Spleen (tissue), 11 donors: ENCODE results near the gene HDAC9. TPM values are rescaled to one million over a fixed set of nuclear protein-coding genes. Genes with fewer than 3 reads are reported as not detected.

Experiments
- DNase-seq: peaks from one replicate; pipeline ENCODE4 v3.0.0-alpha.2; 2020
- H3K27ac ChIP-seq, 8 donors: fragments of 200-600 bp; sonication (generic) in 7 of 8; 1 replicate in 4 of 8; 2 replicates in 4 of 8; pipeline versions ENCODE4 v1.5.0 to v1.8.0; 2016 to 2021; ENCODE audit warnings: inconsistent platforms in 4 of 8, mild to moderate bottlenecking in 4 of 8, moderate library complexity in 1 of 8
- H3K27me3 ChIP-seq, 7 donors: fragments of 200-600 bp; sonication (generic) in 6 of 7; replicated peaks in 1 of 7; 1 replicate in 4 of 7; 2 replicates in 3 of 7; pipeline versions ENCODE4 v1.5.0 to v1.8.0; 2016 to 2021; ENCODE audit warnings: inconsistent platforms in 3 of 7, mild to moderate bottlenecking in 1 of 7
- H3K36me3 ChIP-seq, 6 donors: fragments of 200-600 bp; sonication (generic) in 5 of 6; 1 replicate in 4 of 6; 2 replicates in 2 of 6; pipeline versions ENCODE4 v1.5.0 to v1.8.0; 2016 to 2021; ENCODE audit warnings: inconsistent platforms in 2 of 6
- H3K4me1 ChIP-seq, 6 donors: fragments of 200-600 bp; sonication (generic) in 5 of 6; 1 replicate in 3 of 6; 2 replicates in 3 of 6; pipeline versions ENCODE4 v1.5.0 to v1.8.0; 2016 to 2021; ENCODE audit warnings: inconsistent platforms in 3 of 6
- H3K4me3 ChIP-seq, 8 donors: fragments of 200-600 bp; sonication (generic) in 7 of 8; 1 replicate in 4 of 8; 2 replicates in 4 of 8; pipeline versions ENCODE4 v1.5.0 to v1.8.0; 2016 to 2021; ENCODE audit warnings: inconsistent platforms in 4 of 8, mild to moderate bottlenecking in 4 of 8, moderate library complexity in 2 of 8
- H3K9me3 ChIP-seq, 8 donors: fragments of 200-600 bp; sonication (generic) in 7 of 8; 1 replicate in 4 of 8; 2 replicates in 4 of 8; pipeline versions ENCODE4 v1.5.0 to v1.8.0; 2016 to 2021; ENCODE audit warnings: inconsistent platforms in 4 of 8
- CTCF ChIP-seq, 11 experiments: fragments of 200-600 bp in 7 of 11; fragments of 450-650 bp in 4 of 11; sonication (generic) in 4 of 11; IDR thresholded peaks in 8 of 11; conservative IDR thresholded peaks in 3 of 11; 1 replicate in 7 of 11; 2 replicates in 4 of 11; pipeline versions ENCODE4 v1.4.0 to v1.8.0; 2016 to 2021; ENCODE audit warnings: antibody characterized with exemption in 11 of 11, inconsistent platforms in 4 of 11, mild to moderate bottlenecking in 1 of 11
- POLR2A ChIP-seq, 3 donors: fragments of 450-650 bp; IDR thresholded peaks; one replicate each; pipeline ENCODE4 v1.5.1; 2017; ENCODE audit warnings: antibody characterized with exemption in 3 of 3, mild to moderate bottlenecking in 1 of 3
- POLR2AphosphoS5 ChIP-seq, 3 donors: sonication (generic); formaldehyde crosslinking; IDR thresholded peaks; one replicate each; pipeline ENCODE4 v1.5.1; 2017; ENCODE audit warnings: antibody characterized with exemption in 3 of 3
- WGBS, 5 donors: extraction: QIAGEN DNeasy Blood & Tissue Kit in 3 of 5; methylation state at CpG; one replicate each; pipeline versions ENCODE4 v1.1.5 to v1.1.7; 2013 to 2018; 5-methylcytosine and 5-hydroxymethylcytosine counted together
- intact Hi-C: fragments of 100-400 bp; cut with DNase I; formaldehyde crosslinking; loops from one replicate; pipeline ENCODE4 v1.15.0; 2023; ENCODE audit warnings: low total_unique reads
- polyA plus RNA-seq, 3 donors: library from polyadenylated mRNA; stranded (reverse); fragments of 200-250 nt; gene quantifications; one replicate each; pipeline ENCODE4 v1.2.1, GENCODE V29; 2013
- total RNA-seq, 7 donors: library from RNA; depleted of rRNA in 3 of 7; stranded (reverse); fragments of >200 nt in 3 of 7; fragmentation: NEBNext Ultra II Directional in 4 of 7; extraction: Animal tissue kit (Norgen Biotek cat#: 25700) in 4 of 7; gene quantifications; one replicate each; pipeline versions ENCODE4 v1.1.0 to v1.2.1, GENCODE V29; 2016 to 2021
- donor health status: healthy with polysubstance abuse.
- donor health status: DM: no; HTN: no; CAD: no; lungs with moderate emphysema.
- donor health status: DM: no; HTN: no; CAD: no.
- donor health status: Bipolar disorder and iron deficiency.
- donor health status: healthy.
- donor health status: DM: no; HTN: no; CAD: no.
- donor health status: DM: yes; HTN: yes; CAD: no.

Gene HDAC9
- total and polyA plus RNA-seq, 10 donors = 15.9 to 100 (median 66.1) TPM

- Histone ChIP-seq H3K4me1 (no peaks in the 10 kb centered on the region), H3K4me3 (no peak overlapping the region), H3K36me3 (no peaks in the 10 kb centered on the region), H3K27ac (no peak overlapping the region), H3K9me3 (peaks cover 0 to 10% (median 0%) of the 10 kb centered on the region in 8 donors), H3K27me3 (no peaks in the 10 kb centered on the region)
- WGBS, 5 donors = 72 to 89% (median 86%) methylated on average over 1 of the region's 1 CpG
- no peak for DNase-seq
- intact Hi-C loops = no loop called here
- TF ChIP-seq POLR2A (IDR thresholded peaks at IDR 0.05) = no peak
- no peak for TF ChIP-seq POLR2AphosphoS5 (IDR thresholded peaks at IDR 0.05)
- TF ChIP-seq CTCF (IDR thresholded peaks at IDR 0.05 in 8 of 11, conservative IDR thresholded peaks at IDR 0.05 in 3 of 11) = no peak
Observed at GRCh38 chr7:18874880-18875279, 379.3 kb downstream of the HDAC9 start.

DNA sequence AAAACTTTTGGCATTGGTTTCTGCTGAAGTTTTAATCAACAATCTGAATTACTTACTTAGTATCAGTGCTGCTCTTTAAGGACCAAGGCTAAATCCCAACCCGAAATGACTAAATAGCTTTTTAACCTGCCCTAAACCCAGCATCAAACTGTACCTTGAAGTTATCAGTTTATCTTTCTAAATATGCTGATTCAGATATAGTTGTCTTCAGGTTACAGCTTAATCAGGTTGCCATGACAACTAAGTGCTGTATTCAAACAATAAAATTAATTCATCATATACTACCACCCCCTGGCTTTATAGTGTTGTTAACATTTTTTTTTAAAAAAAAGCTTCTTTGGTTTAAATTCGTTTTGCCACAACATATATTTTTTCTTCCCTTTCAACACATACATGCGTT is 382.3 kb downstream of the HDAC9 start:
- TF ChIP-seq POLR2A (IDR thresholded peaks at IDR 0.05) (no peak), POLR2AphosphoS5 (IDR thresholded peaks at IDR 0.05) (no peak), CTCF (IDR thresholded peaks at IDR 0.05 in 8 of 11, conservative IDR thresholded peaks at IDR 0.05 in 3 of 11) (no peak)
- H3K4me3 ChIP-seq = no peak overlapping the region
- H3K27ac ChIP-seq = no peak overlapping the region
- intact Hi-C loops = no loop called here
- DNase-seq = no peak
- 82 to 91% (median 87%) methylated on average over 3 of the region's 3 CpGs for WGBS, 5 donors
- no peaks in the 10 kb centered on the region for H3K4me1 ChIP-seq
- H3K36me3 ChIP-seq = no peaks in the 10 kb centered on the region
- H3K27me3 ChIP-seq = no peaks in the 10 kb centered on the region
- peaks cover 0 to 10% (median 0%) of the 10 kb centered on the region in 8 donors for H3K9me3 ChIP-seq

GRCh38 chr7:18886832-18887231 is 391.3 kb downstream of the HDAC9 start:
- Histone ChIP-seq H3K4me3 (no peak overlapping the region), H3K27ac (no peak overlapping the region), H3K9me3 (no peaks in the 10 kb centered on the region), H3K4me1 (no peaks in the 10 kb centered on the region), H3K27me3 (no peaks in the 10 kb centered on the region), H3K36me3 (no peaks in the 10 kb centered on the region)
- no peak for DNase-seq
- no peak for TF ChIP-seq POLR2AphosphoS5 (IDR thresholded peaks at IDR 0.05)
- TF ChIP-seq POLR2A (IDR thresholded peaks at IDR 0.05) = no peak
- intact Hi-C loops = no loop called here
- WGBS, 5 donors = 71 to 91% (median 84%) methylated on average over 4 of the region's 4 CpGs

DNA sequence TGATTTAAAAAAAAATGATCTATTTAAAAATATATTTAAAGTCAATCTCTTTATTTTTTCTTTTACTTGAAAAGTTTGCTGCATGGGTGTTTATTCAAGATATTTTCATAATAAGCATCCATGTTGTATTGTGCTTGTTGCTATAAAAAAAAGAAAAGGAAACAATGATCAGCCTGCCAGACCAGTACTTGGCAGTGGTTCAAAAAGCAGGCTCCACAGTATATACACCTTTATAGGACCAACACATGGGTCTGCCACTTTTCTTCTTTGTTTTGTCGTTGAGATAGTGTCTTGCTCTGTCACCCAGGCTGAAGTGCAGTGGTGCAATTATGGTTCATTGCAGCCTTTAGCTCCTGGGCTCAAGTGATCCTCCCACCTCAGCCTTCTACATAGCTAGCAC is 393.9 kb downstream of the HDAC9 start:
- H3K9me3 ChIP-seq = no peaks in the 10 kb centered on the region
- no peaks in the 10 kb centered on the region for H3K36me3 ChIP-seq
- H3K4me1 ChIP-seq = no peaks in the 10 kb centered on the region
- no peak for DNase-seq
- TF ChIP-seq POLR2A (IDR thresholded peaks at IDR 0.05) (no peak), CTCF (IDR thresholded peaks at IDR 0.05 in 8 of 11, conservative IDR thresholded peaks at IDR 0.05 in 3 of 11) (no peak), POLR2AphosphoS5 (IDR thresholded peaks at IDR 0.05) (no peak)
- no peak overlapping the region for H3K27ac ChIP-seq
- no peaks in the 10 kb centered on the region for H3K27me3 ChIP-seq
- WGBS, 5 donors = 52 to 83% (median 71%) methylated on average over 1 of the region's 1 CpG
- no peak overlapping the region for H3K4me3 ChIP-seq
- intact Hi-C loops = no loop called here

- no peaks in the 10 kb centered on the region for H3K4me1 ChIP-seq
- intact Hi-C loops = no loop called here
- 62 to 89% (median 83%) methylated on average over 2 of the region's 2 CpGs for WGBS, 5 donors
Observed at GRCh38 chr7:18890134-18890533, 394.6 kb downstream of the HDAC9 start.

More at GRCh38 chr7:18890134-18890533, 394.6 kb downstream of the HDAC9 start:
- H3K9me3 ChIP-seq = no peaks in the 10 kb centered on the region
- no peaks in the 10 kb centered on the region for H3K27me3 ChIP-seq
- no peak overlapping the region for H3K27ac ChIP-seq
- TF ChIP-seq POLR2AphosphoS5 (IDR thresholded peaks at IDR 0.05) = no peak
- no peak for TF ChIP-seq POLR2A (IDR thresholded peaks at IDR 0.05)
- TF ChIP-seq CTCF (IDR thresholded peaks at IDR 0.05 in 8 of 11, conservative IDR thresholded peaks at IDR 0.05 in 3 of 11) = no peak
- H3K36me3 ChIP-seq = no peaks in the 10 kb centered on the region
- no peak overlapping the region for H3K4me3 ChIP-seq
- DNase-seq = no peak
